Prostate gland (tissue), 2 donors: ENCODE results near the gene CDH13. TPM values are rescaled to one million over a fixed set of nuclear protein-coding genes. Genes with fewer than 3 reads are reported as not detected.

Experiments
- DNase-seq: peaks from one replicate; pipeline ENCODE4 v3.0.0-alpha.2; 2019; ENCODE audit warnings: low spot score
- H3K27ac ChIP-seq, 2 donors: fragments of 200-600 bp; sonication (generic); 2 replicates each; pipeline ENCODE4 v1.5.1; 2017 to 2019
- H3K27me3 ChIP-seq: fragments of 200-600 bp; sonication (generic); replicated peaks from 2 replicates; pipeline ENCODE4 v1.5.1; 2019; ENCODE audit not compliant: insufficient read depth
- H3K36me3 ChIP-seq, 2 donors: fragments of 200-600 bp; sonication (generic); 1 replicate in 1 of 2; 2 replicates in 1 of 2; pipeline versions ENCODE4 v1.5.1 to v1.8.1; 2017 to 2019
- H3K4me1 ChIP-seq: fragments of 200-600 bp; sonication (generic); replicated peaks from 2 replicates; pipeline ENCODE4 v1.5.1; 2019
- H3K4me3 ChIP-seq, 2 donors: fragments of 200-600 bp; sonication (generic); 2 replicates each; pipeline ENCODE4 v1.5.1; 2017 to 2019
- H3K9me3 ChIP-seq: fragments of 200-600 bp; sonication (generic); 2 replicates; pipeline ENCODE4 v1.5.1; 2017
- CTCF ChIP-seq, 4 experiments: fragments of 200-600 bp in 2 of 4; fragments of 450-650 bp in 2 of 4; sonication (generic) in 2 of 4; IDR thresholded peaks; 1 replicate in 3 of 4; 2 replicates in 1 of 4; pipeline ENCODE4 v1.5.1; 2016 to 2019; ENCODE audit warnings: antibody characterized with exemption in 4 of 4, mild to moderate bottlenecking in 2 of 4, moderate library complexity in 2 of 4
- POLR2A ChIP-seq: fragments of 450-650 bp; IDR thresholded peaks from one replicate; pipeline ENCODE4 v1.6.1; 2016; ENCODE audit warnings: antibody characterized with exemption, mild to moderate bottlenecking
- POLR2AphosphoS5 ChIP-seq: sonication (generic); formaldehyde crosslinking; IDR thresholded peaks from one replicate; pipeline ENCODE4 v1.6.1; 2017; ENCODE audit warnings: antibody characterized with exemption
- WGBS: methylation state at CpG from one replicate; pipeline ENCODE4 v1.1.5; 2018; 5-methylcytosine and 5-hydroxymethylcytosine counted together
- intact Hi-C: fragments of 100-400 bp; cut with DNase I; formaldehyde crosslinking; loops from one replicate; pipeline ENCODE4 v1.14.2; 2022
- total RNA-seq, 2 donors: library from RNA; depleted of rRNA; stranded (reverse); fragments of >200 nt; gene quantifications; one replicate each; pipeline ENCODE4 v1.1.0, GENCODE V29; 2016

Gene CDH13
- total RNA-seq, 2 donors from 2014 or later, result 20.6 to 23.0 TPM

- DNase-seq, result no peak
These were observed 681.6 kb downstream of the CDH13 start for GRCh38 chr16:83308414-83308813.

GRCh38 chr16:83310816-83311215 is 684.0 kb downstream of the CDH13 start:
- no peaks in the 10 kb centered on the region for H3K27me3 ChIP-seq
- H3K27ac ChIP-seq, result no peak overlapping the region
- WGBS, result 76% methylated on average over 2 of the region's 2 CpGs

More at GRCh38 chr16:83308414-83308813, 681.6 kb downstream of the CDH13 start:
- no peaks in the 10 kb centered on the region for H3K9me3 ChIP-seq
- WGBS, result 53% methylated on average over 3 of the region's 3 CpGs
- no peak overlapping the region for H3K4me3 ChIP-seq
- TF ChIP-seq POLR2A, result no peak
- H3K27me3 ChIP-seq, result no peaks in the 10 kb centered on the region
- no peak overlapping the region for H3K27ac ChIP-seq
- intact Hi-C loops, result no loop called here
- no peaks in the 10 kb centered on the region for H3K4me1 ChIP-seq
- no peaks in the 10 kb centered on the region for H3K36me3 ChIP-seq

GRCh38 chr16:83312015-83312717 is 685.4 kb downstream of the CDH13 start:
- Histone ChIP-seq H3K27ac (no peak overlapping the region), H3K4me1 (no peaks in the 10 kb centered on the region), H3K36me3 (no peaks in the 10 kb centered on the region), H3K4me3 (no peak overlapping the region), H3K27me3 (no peaks in the 10 kb centered on the region), H3K9me3 (no peaks in the 10 kb centered on the region)
- WGBS, result 89% methylated on average over 3 of the region's 3 CpGs
- intact Hi-C loops, result no loop called here
- TF ChIP-seq POLR2AphosphoS5, result no peak
- no peak for TF ChIP-seq CTCF (IDR thresholded peaks at IDR 0.05)
- TF ChIP-seq POLR2A, result no peak
- no peak for DNase-seq

More at GRCh38 chr16:83310816-83311215, 684.0 kb downstream of the CDH13 start:
- H3K9me3 ChIP-seq, result no peaks in the 10 kb centered on the region
- DNase-seq, result no peak
- no peak for TF ChIP-seq POLR2A
- TF ChIP-seq CTCF (IDR thresholded peaks at IDR 0.05), result no peak
- no peak for TF ChIP-seq POLR2AphosphoS5
- no peaks in the 10 kb centered on the region for H3K36me3 ChIP-seq
- H3K4me1 ChIP-seq, result no peaks in the 10 kb centered on the region
- H3K4me3 ChIP-seq, result no peak overlapping the region
- intact Hi-C loops, result no loop called here

- H3K4me1 ChIP-seq, result no peaks in the 10 kb centered on the region
- H3K27ac ChIP-seq, result no peak overlapping the region
- 94% methylated on average over 1 of the region's 1 CpG for WGBS
- TF ChIP-seq POLR2A (no peak), POLR2AphosphoS5 (no peak), CTCF (IDR thresholded peaks at IDR 0.05) (no peak)
- DNase-seq, result no peak
- H3K36me3 ChIP-seq, result no peaks in the 10 kb centered on the region
- H3K27me3 ChIP-seq, result no peaks in the 10 kb centered on the region
- no peaks in the 10 kb centered on the region for H3K9me3 ChIP-seq
- H3K4me3 ChIP-seq, result no peak overlapping the region
- intact Hi-C loops, result no loop called here
These were observed 686.0 kb downstream of the CDH13 start for GRCh38 chr16:83312718-83313245.

GRCh38 chr16:83315271-83315670 is 688.5 kb downstream of the CDH13 start:
- 93% methylated on average over 2 of the region's 2 CpGs for WGBS
- no peaks in the 10 kb centered on the region for H3K27me3 ChIP-seq
- H3K4me1 ChIP-seq, result no peaks in the 10 kb centered on the region
- no peak for DNase-seq
- no peak for TF ChIP-seq POLR2AphosphoS5
- TF ChIP-seq CTCF (IDR thresholded peaks at IDR 0.05), result no peak
- no peak for TF ChIP-seq POLR2A
- H3K27ac ChIP-seq, result no peak overlapping the region
- H3K36me3 ChIP-seq, result no peaks in the 10 kb centered on the region
- intact Hi-C loops, result no loop called here
- H3K9me3 ChIP-seq, result no peaks in the 10 kb centered on the region
- H3K4me3 ChIP-seq, result no peak overlapping the region
